Endometrial microvascular endothelial cells (primary cell): ENCODE data around the gene RPL36AL. TPM values are rescaled to one million over a fixed set of nuclear protein-coding genes. Genes with fewer than 3 reads are reported as not detected.
"Not testable (repeated sequence)": the region's sequence is repeated elsewhere in the genome, so short reads cannot be mapped to it uniquely, and the experiment has no call there.

ENCODE experiments used
- in situ Hi-C: cut with HindIII; loops from 2 replicates; pipeline ENCODE4 v1.10.0; 2017; ENCODE audit warnings: low sequenced_read_pairs, low pct_unique_long_range_greater_than_20kb; ENCODE audit errors: inconsistent ontology term
- total RNA-seq: library from RNA; depleted of rRNA; stranded (reverse); fragments of >200 nt; gene quantifications from one replicate; pipeline ENCODE4 v1.2.3, GENCODE V29; 2015; ENCODE audit errors: inconsistent ontology term

The RPL36AL gene
- total RNA-seq, 1 donor from 2014 or later = 146 TPM

GRCh38 chr14:49621114-49621881 is 872 bp upstream of the RPL36AL start:
- in situ Hi-C loops = no loop called here

DNA sequence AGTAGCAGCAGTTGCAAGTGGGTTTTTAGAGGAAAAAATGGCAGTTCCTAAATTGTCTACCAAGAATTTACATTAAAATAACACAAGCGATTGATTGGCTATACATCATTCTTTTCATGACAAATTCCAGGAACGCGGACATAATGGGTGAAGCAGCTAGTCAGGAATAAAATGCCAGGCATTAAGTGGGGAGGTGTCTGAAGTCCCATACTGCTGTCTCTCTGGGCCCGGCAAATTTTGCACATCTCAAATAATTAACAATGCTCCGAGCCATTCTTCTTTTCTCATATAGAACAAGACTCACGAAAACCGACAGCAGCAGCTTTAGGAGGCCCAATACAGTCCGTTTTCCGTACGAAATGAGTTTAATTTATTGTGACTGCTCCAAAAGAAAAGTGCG is 696 bp downstream of the RPL36AL start:
- in situ Hi-C loops = no loop called here

DNA sequence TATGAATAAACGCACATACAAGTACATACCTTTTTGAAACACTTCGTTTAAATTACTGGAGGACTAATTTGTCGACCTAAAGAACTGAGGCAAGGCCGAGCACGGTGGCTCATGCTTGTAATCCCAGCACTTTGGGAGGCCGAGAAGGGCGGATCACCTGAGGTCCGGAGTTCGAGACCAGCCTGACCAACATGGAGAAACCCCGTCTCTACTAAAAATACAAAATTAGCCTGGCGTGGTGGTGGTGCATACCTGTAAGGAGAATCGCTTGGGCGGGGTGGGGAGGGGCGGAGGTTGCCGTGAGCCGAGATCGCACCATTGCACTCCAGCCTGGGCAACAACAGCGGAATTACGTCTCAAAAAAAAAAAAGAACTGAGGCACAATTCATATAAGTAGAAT is 1.2 kb downstream of the RPL36AL start:
- in situ Hi-C loops = not testable (repeated sequence)

DNA sequence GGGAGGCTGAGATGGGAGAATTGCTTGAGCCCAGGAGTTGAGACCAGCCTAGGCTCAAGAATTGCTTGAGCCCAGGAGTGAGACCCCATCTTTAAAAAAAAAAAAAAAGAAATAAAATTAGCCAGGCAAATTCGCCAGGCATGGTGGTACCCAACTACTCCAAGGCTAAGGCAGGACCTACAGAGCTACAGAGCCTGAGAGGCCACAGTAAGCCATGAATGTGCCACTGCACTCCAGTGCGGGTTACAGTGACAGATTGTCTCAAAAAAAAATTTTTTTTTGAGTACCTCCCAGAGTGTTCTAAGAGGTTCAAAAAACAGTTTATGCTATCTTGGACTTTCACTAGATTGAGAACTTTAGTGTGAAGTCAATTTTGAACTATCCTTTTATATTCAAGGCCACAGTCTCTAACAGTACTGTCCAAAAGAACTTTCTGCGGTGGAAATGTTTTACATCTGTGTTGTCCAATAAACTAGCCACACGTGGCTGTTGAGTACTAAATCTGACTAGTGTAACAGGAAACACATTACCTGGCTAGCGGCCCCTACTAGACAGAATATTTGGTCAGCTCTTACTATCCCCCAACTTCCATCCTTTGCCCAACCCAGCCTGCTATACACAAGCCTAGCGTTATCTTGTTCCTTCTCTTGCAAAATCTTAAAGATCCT is 2.4 kb downstream of the RPL36AL start:
- in situ Hi-C loops = no loop called here

DNA sequence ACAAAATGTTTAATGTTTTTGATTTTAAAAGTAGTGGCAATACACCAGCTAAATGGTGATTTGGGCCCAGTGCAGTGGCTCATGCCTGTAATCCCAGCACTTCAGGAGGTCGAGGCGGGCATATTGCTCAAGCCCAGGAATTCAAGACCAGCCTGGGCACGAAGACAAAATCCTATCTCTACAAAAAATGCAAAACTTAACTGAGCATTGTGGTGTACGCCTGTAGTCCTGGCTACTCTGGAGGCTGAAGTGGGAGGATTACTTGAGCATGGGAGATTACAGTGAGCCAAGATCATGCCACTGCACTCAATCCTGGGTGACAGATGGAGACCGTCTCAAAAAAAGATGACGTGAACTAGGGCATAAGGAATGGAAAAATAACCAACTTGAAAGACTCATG is 4.7 kb downstream of the RPL36AL start:
- in situ Hi-C loops = no loop called here

DNA sequence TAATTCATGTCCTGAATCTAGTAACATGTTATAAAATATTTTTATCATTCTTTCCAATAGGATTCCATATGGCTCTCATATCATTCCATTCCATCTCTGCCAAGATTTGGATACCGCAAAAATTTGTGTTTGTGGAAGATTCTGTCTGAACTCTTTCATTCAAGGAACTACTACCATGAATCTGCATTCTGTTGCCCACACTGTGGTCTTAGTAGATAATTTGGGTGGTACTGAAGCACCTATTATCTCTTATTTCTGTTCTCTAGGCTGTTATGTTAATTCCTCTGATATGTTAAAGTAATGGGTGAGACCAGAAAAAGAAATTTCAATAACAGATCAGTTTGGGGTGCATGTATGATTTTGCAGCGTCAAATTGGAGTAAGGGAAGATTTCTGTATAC is 6.2 kb downstream of the RPL36AL start:
- in situ Hi-C loops = no loop called here

- in situ Hi-C loops = no loop called here
Measured at GRCh38 chr14:49612671-49613070, 7.8 kb downstream of the RPL36AL start.

- in situ Hi-C loops = no loop called here
Measured at GRCh38 chr14:49612251-49612650, 8.2 kb downstream of the RPL36AL start.

- in situ Hi-C loops = no loop called here
Measured at GRCh38 chr14:49607583-49607982, 12.8 kb downstream of the RPL36AL start.

- in situ Hi-C loops = no loop called here
Measured at GRCh38 chr14:49598485-49599300, 21.7 kb downstream of the RPL36AL start, which contains the start of gene LRR1. LRR1 (plus strand) TSS chr14:49598940; CDS start chr14:49599021, 81 bp downstream.

DNA sequence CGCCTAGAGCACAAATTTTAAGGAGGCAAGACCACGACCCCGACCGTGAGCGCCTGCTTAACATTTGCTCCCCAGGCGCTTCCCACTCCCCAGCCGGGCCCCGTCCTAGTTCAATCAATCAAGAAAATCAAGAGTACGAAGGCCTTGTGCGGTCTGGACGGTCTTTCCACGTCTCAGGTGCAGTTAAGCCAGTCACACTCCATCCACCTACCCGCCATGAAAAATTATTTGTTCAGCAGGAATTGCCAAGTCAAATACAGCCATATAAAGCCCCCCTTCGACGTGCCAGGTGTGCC is 22.3 kb downstream of the RPL36AL start:
- in situ Hi-C loops = no loop called here

GRCh38 chr14:49594347-49595091 is 25.9 kb downstream of the RPL36AL start:
- in situ Hi-C loops = no loop called here

DNA sequence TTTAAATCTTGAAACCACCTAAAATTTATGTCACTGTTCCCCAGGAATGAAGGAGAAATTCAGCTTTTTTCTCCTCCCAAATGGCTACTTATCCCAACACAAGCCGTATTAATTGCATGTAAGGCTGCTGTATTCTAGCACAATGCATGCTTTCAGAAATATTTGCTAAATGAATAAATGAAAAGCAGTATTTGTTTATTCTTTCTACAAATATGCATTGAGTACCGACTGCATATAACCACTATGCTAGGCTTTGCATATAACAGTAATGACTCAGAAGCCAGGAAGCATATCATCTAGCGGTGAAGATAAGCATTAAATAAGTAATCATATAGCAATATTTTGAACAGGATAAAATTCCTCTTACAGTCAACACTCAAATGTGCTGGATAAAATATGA is 27.4 kb downstream of the RPL36AL start:
- in situ Hi-C loops = no loop called here

DNA sequence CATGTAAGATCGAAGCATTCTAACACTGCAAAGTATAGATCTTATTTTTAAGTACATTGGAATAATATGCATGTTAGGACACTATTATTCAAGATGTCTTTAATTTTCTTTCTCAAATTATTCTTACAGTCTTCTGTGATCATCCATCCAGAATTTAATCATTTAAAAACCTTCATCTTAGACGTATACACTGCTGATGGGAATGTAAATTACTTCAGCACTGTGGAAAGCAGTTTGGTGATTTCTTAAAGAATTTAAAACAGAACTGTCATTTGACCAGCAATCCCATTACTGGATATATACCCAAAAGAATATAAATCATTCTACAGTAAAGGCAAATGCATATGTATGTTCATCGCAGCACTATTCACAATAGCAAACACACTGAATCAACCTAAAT is 31.0 kb downstream of the RPL36AL start:
- in situ Hi-C loops = no loop called here

DNA sequence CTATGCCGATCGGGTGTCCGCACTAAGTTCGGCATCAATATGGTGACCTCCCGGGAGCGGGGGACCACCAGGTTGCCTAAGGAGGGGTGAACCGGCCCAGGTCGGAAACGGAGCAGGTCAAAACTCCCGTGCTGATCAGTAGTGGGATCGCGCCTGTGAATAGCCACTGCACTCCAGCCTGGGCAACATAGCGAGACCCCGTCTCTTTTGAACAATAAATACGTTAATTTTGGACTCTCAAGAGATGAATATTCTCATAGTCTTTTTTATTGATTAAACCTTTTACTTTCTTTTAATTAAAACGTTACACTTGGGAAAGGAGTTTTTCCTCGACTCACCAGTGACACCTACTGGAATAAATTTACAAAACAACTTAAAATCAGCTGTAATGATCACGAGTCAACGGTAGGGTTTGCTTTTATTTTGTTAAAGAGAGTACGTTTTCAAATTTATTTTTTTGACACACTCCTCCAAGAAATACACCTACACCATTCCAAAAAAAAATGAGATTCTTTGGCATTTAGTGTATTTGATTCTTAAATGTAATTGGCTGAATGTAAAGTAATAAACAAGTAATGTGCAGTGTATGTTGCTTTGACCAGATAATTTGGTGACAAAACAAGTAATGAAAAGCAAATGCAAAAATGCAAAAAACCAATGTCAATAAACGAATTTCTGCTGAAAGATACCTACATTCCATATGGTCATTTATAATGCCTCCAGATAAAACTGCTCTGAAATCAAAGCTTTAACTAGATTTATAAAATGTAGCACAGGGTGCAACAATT is 33.6 kb downstream of the RPL36AL start:
- in situ Hi-C loops = no loop called here

GRCh38 chr14:49585803-49586672 is 34.4 kb downstream of the RPL36AL start, which contains the start of gene RPS29:
RPS29 (minus strand) TSS chr14:49586380; CDS start chr14:49586346, 34 bp downstream.
- in situ Hi-C loops = no loop called here

DNA sequence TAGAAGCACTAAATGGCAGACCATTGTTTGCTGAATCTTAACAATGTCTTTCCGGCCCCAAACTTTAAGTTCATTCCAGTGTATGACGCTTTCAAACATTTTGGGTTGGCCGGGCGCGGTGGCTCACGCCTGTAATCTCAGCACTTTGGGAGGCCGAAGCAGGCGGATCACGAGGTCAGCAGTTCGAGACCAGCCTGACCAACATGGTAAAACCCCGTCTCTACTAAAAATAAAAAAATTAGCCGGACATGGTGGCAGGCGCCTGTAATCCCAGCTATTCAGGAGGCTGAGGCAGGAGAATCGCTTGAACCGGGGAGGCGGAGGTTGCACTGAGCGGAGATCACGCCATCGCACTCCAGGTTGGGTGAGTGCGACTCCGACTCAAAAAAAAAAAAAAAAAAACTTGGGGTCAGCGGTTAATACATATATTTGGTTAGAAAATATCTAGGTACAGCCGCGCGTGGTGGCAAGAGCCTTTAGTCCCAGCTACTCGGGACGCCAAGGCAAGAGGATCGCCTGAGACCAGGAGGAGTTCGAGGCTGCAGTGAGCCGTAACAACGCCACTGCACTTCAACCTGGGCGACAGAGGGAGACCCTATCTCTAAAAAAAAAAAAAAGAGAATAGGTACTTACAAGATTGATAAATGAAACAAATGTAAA is 35.3 kb downstream of the RPL36AL start:
- in situ Hi-C loops = not testable (repeated sequence)
